ENCODE measurements around the gene NRXN3. TPM values are rescaled to one million over a fixed set of nuclear protein-coding genes. Genes with fewer than 3 reads are reported as not detected.

Gene NRXN3
- total and polyA plus RNA-seq, 2 of the 4 experiments (the other 2 are of a cell fraction): 4.8 to 25.1 TPM

GRCh38 chr14:79645753-79646362 lies 1475.7 kb downstream of the NRXN3 start:
- Histone ChIP-seq H3K27ac (ENCODE audit: insufficient read depth, low read length) (no peak overlapping the region), H3K4me3 (ENCODE audit: insufficient read depth, low read depth, low read length) (no peak overlapping the region), H2BK15ac (ENCODE audit: low read depth, low read length) (no peak overlapping the region), H2AK9ac (replicated peaks; ENCODE audit: low read depth, low read length, poor library complexity) (no peak overlapping the region), H3K79me1 (ENCODE audit: low read depth in 1 of 2, low read length in 2 of 2) (no peaks in the 10 kb centered on the region), H3K36me3 (ENCODE audit: control insufficient read depth, insufficient read depth, low read length) (no peaks in the 10 kb centered on the region), H4K20me1 (ENCODE audit: insufficient read depth, low read length) (no peaks in the 10 kb centered on the region), H3K9me1 (ENCODE audit: insufficient read depth, low read length) (no peaks in the 10 kb centered on the region), H3K14ac (replicated peaks; ENCODE audit: low read depth, low read length) (no peak overlapping the region), H2BK120ac (ENCODE audit: low read depth, low read length) (no peak overlapping the region), H2AK5ac (ENCODE audit: low read depth, low read length) (no peak overlapping the region), H3K27me3 (ENCODE audit: control insufficient read depth, insufficient read depth, low read length) (no peaks in the 10 kb centered on the region), H2AFZ (replicated peaks; ENCODE audit: low read length, poor library complexity) (no peak overlapping the region), H3K23ac (ENCODE audit: low read depth, low read length) (no peak overlapping the region), H2BK5ac (ENCODE audit: low read depth, low read length, poor library complexity, severe bottlenecking) (no peak overlapping the region), H3K9me3 (ENCODE audit: control insufficient read depth, insufficient read depth, low read length) (no peaks in the 10 kb centered on the region), H3K9ac (ENCODE audit: low read depth, low read length) (no peak overlapping the region), H3K4ac (ENCODE audit: low read depth, low read length) (no peak overlapping the region), H3K56ac (ENCODE audit: extremely low read depth, insufficient read depth, low read length) (no peak overlapping the region), H4K91ac (ENCODE audit: insufficient read depth, low read depth, low read length) (no peak overlapping the region), H4K5ac (ENCODE audit: low read depth, low read length) (no peak overlapping the region), H2BK20ac (ENCODE audit: low read depth, low read length) (no peak overlapping the region), H3K4me2 (ENCODE audit: low read depth, low read length) (no peak overlapping the region), H4K8ac (ENCODE audit: low read depth in 2 of 2, low read length in 2 of 2) (no peak overlapping the region), H3K4me1 (ENCODE audit: control insufficient read depth, insufficient read depth, low read length) (no peaks in the 10 kb centered on the region; the same call in 1 of the 2 replicates), H3K18ac (ENCODE audit: low read depth, low read length) (no peak overlapping the region)
- in situ Hi-C loops (cut with MboI; ENCODE audit: low sequenced_read_pairs) (no loop called here), dilution Hi-C loops (cut with HindIII; ENCODE audit: low sequenced_read_pairs, unreplicated experiment) (no loop called here), intact Hi-C loops (cut with micrococcal nuclease) (no loop called here)
- no TSS peak for BruUV-seq (replicated peaks)
- ChIA-PET POLR2A (ENCODE audit: unreplicated experiment) (no interaction called here), CTCF (no interaction called here)
- no CpG with 5 or more reads among the region's 2 CpGs for WGBS, 2 experiments (ENCODE audit: extremely low coverage in 2 of 2, insufficient read length in 1 of 2)
- DNase-seq (no peak), ATAC-seq (ENCODE audit: low read depth) (no peak)
- no peak for TF ChIP-seq CTCF (conservative IDR thresholded peaks at IDR 0.05; ENCODE audit: low read depth, low read length)
- TF ChIP-seq POLR2A (IDR thresholded peaks at IDR 0.05; ENCODE audit: low read depth, low read length): no peak
- TF ChIP-seq NFE2L2 (IDR thresholded peaks at IDR 0.05; ENCODE audit: low read depth, low read length): no peak
- no peak for TF ChIP-seq ELK1 (IDR thresholded peaks at IDR 0.05; ENCODE audit: borderline replicate concordance, low read depth, low read length)
- no peak for TF ChIP-seq USF2 (IDR thresholded peaks at IDR 0.05; ENCODE audit: low read depth, low read length)
- no peak for TF ChIP-seq MAFK (IDR thresholded peaks at IDR 0.05; ENCODE audit: low read depth, low read length)
- no peak for TF ChIP-seq BHLHE40 (IDR thresholded peaks at IDR 0.05; ENCODE audit: low read depth, low read length)

Measured in IMR-90 (cell line).